K562 (cell line): Measurements from ENCODE around the gene CST6. TPM values are rescaled to one million over a fixed set of nuclear protein-coding genes. Genes with fewer than 3 reads are reported as not detected.

Experiments
- ATAC-seq: fragments of 200-7000 bp; cut with Tn5 transposase; 3 replicates; pipeline ENCODE4 v1.9.1; 2020; ENCODE audit warnings: moderate library complexity
- BruUV-seq: library from RNA; stranded (reverse); fragments of 400-500 nt; replicated peaks from 2 replicates; lab custom pipeline; 2021; lab: Mats Ljungman, UMichigan
- CTCF ChIA-PET: fragments of 300-600 bp; formaldehyde crosslinking; extraction: SDS; loops from one replicate; lab custom pipeline; 2021; ENCODE audit warnings: low intra/inter-chr PET ratio; lab: Yijun Ruan, JAX
- POLR2A ChIA-PET: fragments of 300-600, 350-650 bp; sonication (Branson Sonifier 250); formaldehyde crosslinking; extraction: SDS; loops from one replicate; lab custom pipeline; 2021; ENCODE audit warnings: antibody characterized with exemption, inconsistent platforms; lab: Yijun Ruan, JAX
- DNase-seq, 4 experiments: peaks; one replicate each; pipeline versions ENCODE4 v3.0.0 to v3.0.0-alpha.2; 2011 to 2018; ENCODE audit warnings: low spot score in 3 of 4, mixed read lengths in 3 of 4; ENCODE audit errors: extremely low read depth in 1 of 4
- FAIRE-seq: peaks from 2 replicates; lab custom pipeline; 2011; peaks lifted over from hg19 to GRCh38; lab: Jason Lieb, UNC
- H2AFZ ChIP-seq: 2 replicates; pipeline ENCODE4 v1.6.0; 2011; ENCODE audit warnings: low read depth, low read length, control low read depth, inconsistent platforms
- H3K27ac ChIP-seq: fragments of 200-600 bp; 3 replicates; pipeline ENCODE4 v1.8.0; 2011; ENCODE audit warnings: low read depth, mild to moderate bottlenecking, control low read depth, inconsistent platforms, low read length, moderate library complexity, mixed read lengths; ENCODE audit errors: extremely low read depth
- H3K27me3 ChIP-seq, 2 experiments: fragments of 300-600 bp in 1 of 2; 2 replicates in 1 of 2; 3 replicates in 1 of 2; pipeline versions ENCODE4 v1.6.0 to v1.8.0; 2011; ENCODE audit warnings: inconsistent platforms in 2 of 2, low read length in 2 of 2, mild to moderate bottlenecking in 1 of 2, mixed read lengths in 1 of 2, moderate library complexity in 1 of 2; ENCODE audit not compliant: control insufficient read depth in 2 of 2, insufficient read depth in 2 of 2
- H3K36me3 ChIP-seq: fragments of 300-600 bp; 3 replicates; pipeline ENCODE4 v1.8.0; 2011; ENCODE audit warnings: mild to moderate bottlenecking, low read length, inconsistent platforms; ENCODE audit not compliant: control insufficient read depth, insufficient read depth
- H3K4me1 ChIP-seq, 2 experiments: fragments of 200-600 bp in 1 of 2; replicated peaks in 1 of 2; 2 replicates in 1 of 2; 3 replicates in 1 of 2; pipeline versions ENCODE4 v1.5.1 to v1.8.0; 2011; ENCODE audit warnings: inconsistent platforms in 2 of 2, low read length in 2 of 2, mild to moderate bottlenecking in 1 of 2, mixed read lengths in 1 of 2, moderate library complexity in 1 of 2; ENCODE audit not compliant: control insufficient read depth in 2 of 2, insufficient read depth in 2 of 2
- H3K4me2 ChIP-seq: 2 replicates; pipeline ENCODE4 v1.6.1; 2011; ENCODE audit warnings: low read length, control low read depth, inconsistent platforms, mixed read lengths; ENCODE audit not compliant: insufficient read depth
- H3K4me3 ChIP-seq: fragments of 200-600 bp; sonication (generic), shearing (Covaris generic); 2 replicates; pipeline ENCODE4 v1.5.1; 2016; ENCODE audit warnings: control low read depth, inconsistent platforms
- H3K79me2 ChIP-seq: fragments of 200-600 bp; 3 replicates; pipeline ENCODE4 v1.8.0; 2011; ENCODE audit warnings: low read length, inconsistent platforms; ENCODE audit not compliant: control insufficient read depth, insufficient read depth
- H3K9ac ChIP-seq, 2 experiments: 2 replicates each; pipeline versions ENCODE4 v1.6.0 to v1.6.1; 2011; ENCODE audit warnings: low read depth in 2 of 2, low read length in 2 of 2, control low read depth in 1 of 2, inconsistent platforms in 1 of 2, mild to moderate bottlenecking in 1 of 2, mixed read lengths in 1 of 2; ENCODE audit not compliant: insufficient read depth in 1 of 2
- H3K9me1 ChIP-seq: one replicate; pipeline ENCODE4 v1.6.0; 2011; ENCODE audit warnings: inconsistent platforms, mild to moderate bottlenecking, low read length, moderate library complexity; ENCODE audit not compliant: control insufficient read depth, insufficient read depth
- H3K9me3 ChIP-seq: replicated peaks from 2 replicates; pipeline ENCODE4 v1.5.1; 2011; ENCODE audit warnings: low read depth, low read length, inconsistent platforms; ENCODE audit not compliant: control insufficient read depth, insufficient read depth
- H4K20me1 ChIP-seq: replicated peaks from 2 replicates; pipeline ENCODE4 v1.6.1; 2011; ENCODE audit warnings: low read length, inconsistent platforms, mixed read lengths; ENCODE audit not compliant: control insufficient read depth, insufficient read depth
- BDP1 ChIP-seq: IDR thresholded peaks from 3 replicates; pipeline ENCODE4 v1.6.1; 2011; ENCODE audit not compliant: insufficient read length, insufficient read depth
- KAT8 ChIP-seq: fragments of 450-650 bp; IDR thresholded peaks from 2 replicates; pipeline ENCODE4 v1.6.1; 2016; ENCODE audit warnings: low read depth, mild to moderate bottlenecking
- KDM2B ChIP-seq: fragments of 250-450 bp; sonication (Bioruptor Pico); IDR thresholded peaks from 2 replicates; pipeline ENCODE4 v1.8.0; 2021; ENCODE audit warnings: mild to moderate bottlenecking, moderate library complexity
- L3MBTL2 ChIP-seq: fragments of 450-650 bp; IDR thresholded peaks from 2 replicates; pipeline ENCODE4 v1.6.1; 2016; ENCODE audit warnings: mild to moderate bottlenecking, moderate library complexity
- MAZ ChIP-seq, 2 experiments: fragments of 450-650 bp in 1 of 2; sonication (generic) in 1 of 2; formaldehyde crosslinking; IDR thresholded peaks in 1 of 2; conservative IDR thresholded peaks in 1 of 2; 2 replicates each; pipeline versions ENCODE4 v1.4.0 to v1.5.0; 2020; ENCODE audit warnings: mild to moderate bottlenecking in 1 of 2, missing genetic modification reagents in 1 of 2
- NBN ChIP-seq: fragments of 450-650 bp; IDR thresholded peaks from 2 replicates; pipeline ENCODE4 v1.6.1; 2016; ENCODE audit warnings: low read depth, mild to moderate bottlenecking
- NEUROD1 ChIP-seq: fragments of 150-350 bp; IDR thresholded peaks from 2 replicates; pipeline ENCODE4 v1.6.1; 2014; ENCODE audit warnings: borderline replicate concordance, low read length, low read depth; ENCODE audit not compliant: partially characterized antibody
- NFE2 ChIP-seq: IDR thresholded peaks from 2 replicates; pipeline ENCODE4 v1.6.1; 2014; ENCODE audit warnings: antibody characterized with exemption, low read depth
- PCBP1 ChIP-seq: fragments of 200-400 bp; formaldehyde crosslinking; IDR thresholded peaks from 2 replicates; pipeline ENCODE4 v1.6.1; 2018; ENCODE audit warnings: mild to moderate bottlenecking, low read depth, low read length; ENCODE audit not compliant: poor library complexity, severe bottlenecking
- PTBP1 ChIP-seq: fragments of 200-400 bp; formaldehyde crosslinking; IDR thresholded peaks from 2 replicates; pipeline ENCODE4 v1.6.1; 2017; ENCODE audit warnings: low read depth, low read length
- SMARCA4 ChIP-seq: fragments of 450-650 bp; IDR thresholded peaks from 2 replicates; pipeline ENCODE4 v1.6.1; 2016
- SMARCE1 ChIP-seq: fragments of 450-650 bp; IDR thresholded peaks from 2 replicates; pipeline ENCODE4 v1.7.1; 2016; ENCODE audit warnings: mild to moderate bottlenecking
- SREBF2 ChIP-seq: sonication (generic); formaldehyde crosslinking; IDR thresholded peaks from 2 replicates; pipeline ENCODE4 v1.4.0; 2020; ENCODE audit warnings: mild to moderate bottlenecking, missing genetic modification reagents
- ZNF140 ChIP-seq: fragments of 250-450 bp; sonication (Bioruptor Pico); IDR thresholded peaks from 2 replicates; pipeline ENCODE4 v1.8.0; 2021; ENCODE audit warnings: moderate library complexity, mild to moderate bottlenecking, inconsistent platforms
- ZNF408 ChIP-seq: fragments of 250-450 bp; sonication (Bioruptor Pico); IDR thresholded peaks from 2 replicates; pipeline ENCODE4 v1.4.0; 2020; ENCODE audit warnings: low read depth, mild to moderate bottlenecking, moderate library complexity
- WGBS: fragments of 100-300 bp; shearing (Covaris generic); methylation state at CpG from one replicate; pipeline ENCODE4 v1.1.6; 2016; ENCODE audit warnings: low coverage, mixed read lengths; ENCODE audit not compliant: insufficient coverage; ENCODE audit errors: missing lambda C conversion rate; 5-methylcytosine and 5-hydroxymethylcytosine counted together
- in situ Hi-C: fragments of 300-500 bp; cut with MboI; formaldehyde crosslinking; loops from 4 replicates; pipeline ENCODE4 v1.15.0; 2018; ENCODE audit warnings: inconsistent platforms, mixed read lengths
- intact Hi-C: fragments of 100-400 bp; cut with micrococcal nuclease; formaldehyde crosslinking; loops from 2 replicates; pipeline ENCODE4 v1.14.2; 2022
- polyA plus RNA-seq, 8 experiments: library from polyadenylated mRNA; depleted of rRNA in 4 of 8; stranded (reverse) in 5 of 8; unstranded in 3 of 8; fragments of >200 nt; fragmentation: Nextera tagmentation in 2 of 8; fragmentation: Illumina TruSeq in 1 of 8; extraction: Ambion mirVana in 2 of 8; extraction: Trizol in 1 of 8; gene quantifications; 2 replicates each; pipeline versions ENCODE4 v1.2.1 to v1.2.3, GENCODE V29; 2011 to 2014; ENCODE audit warnings: inconsistent platforms in 1 of 8, missing spikeins in 1 of 8
- total RNA-seq, 7 experiments: library from RNA; depleted of rRNA in 6 of 7; stranded (reverse); fragments of >200 nt in 6 of 7; fragmentation: Illumina TruSeq in 2 of 7; extraction: Trizol in 2 of 7; gene quantifications; 2 replicates each; pipeline versions ENCODE4 v1.2.1 to v1.2.3, GENCODE V29; 2011 to 2021; ENCODE audit warnings: low replicate concordance in 1 of 7
- TF ChIP-seq, protein P1 (sequence below): fragments of 200-800 bp; sonication (Bioruptor generic); IDR thresholded peaks from 2 replicates; pipeline ENCODE4 v1.6.1; 2017; ENCODE audit warnings: missing genetic modification characterization, missing compliant biosample characterization
- TF ChIP-seq, protein P2 (sequence below): fragments of 450-650 bp; IDR thresholded peaks from 2 replicates; pipeline ENCODE4 v1.6.1; 2016; ENCODE audit warnings: borderline replicate concordance

Gene CST6
- total and polyA plus RNA-seq, 9 of the 15 experiments (the other 6 are each of a cell fraction or from before 2014, with no cell fraction given): not detected

DNA sequence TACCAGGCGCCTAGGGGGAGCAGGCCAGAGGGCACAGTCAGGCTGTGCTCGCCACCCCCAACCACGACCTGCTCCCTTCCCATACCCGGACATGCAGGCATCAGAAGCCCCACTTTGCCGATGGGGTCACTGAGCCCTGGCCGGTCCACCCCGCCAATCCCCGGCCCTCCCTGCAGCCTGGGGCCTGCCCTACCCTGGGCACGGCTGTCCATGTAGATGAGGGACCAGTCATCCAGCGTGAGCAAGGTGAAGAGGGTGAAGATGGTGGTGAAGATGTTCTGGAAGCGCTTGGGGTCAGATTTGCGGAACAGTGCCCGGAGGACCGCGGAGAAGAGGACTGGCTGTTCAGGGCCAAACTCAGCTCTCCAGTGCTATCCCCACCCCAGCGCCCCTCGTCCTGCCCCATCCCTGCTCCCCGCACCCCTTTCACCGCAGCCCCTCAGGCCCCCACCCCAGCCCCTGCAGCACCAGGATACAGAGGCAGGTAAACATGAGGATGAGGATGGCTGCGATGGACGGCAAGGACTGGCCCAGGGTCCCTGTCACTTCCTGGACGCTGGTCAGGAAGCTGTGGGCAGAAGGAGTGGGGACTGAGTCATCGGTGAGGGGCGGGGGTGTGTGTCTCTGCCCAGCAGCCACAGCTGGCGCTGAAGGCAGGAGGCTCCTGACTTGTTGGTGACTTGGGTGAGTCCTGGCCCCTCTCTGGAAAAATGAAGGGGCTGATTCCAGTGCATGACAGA, 9.0 kb downstream of the CST6 start (continued):
- TF ChIP-seq, protein P1, sequence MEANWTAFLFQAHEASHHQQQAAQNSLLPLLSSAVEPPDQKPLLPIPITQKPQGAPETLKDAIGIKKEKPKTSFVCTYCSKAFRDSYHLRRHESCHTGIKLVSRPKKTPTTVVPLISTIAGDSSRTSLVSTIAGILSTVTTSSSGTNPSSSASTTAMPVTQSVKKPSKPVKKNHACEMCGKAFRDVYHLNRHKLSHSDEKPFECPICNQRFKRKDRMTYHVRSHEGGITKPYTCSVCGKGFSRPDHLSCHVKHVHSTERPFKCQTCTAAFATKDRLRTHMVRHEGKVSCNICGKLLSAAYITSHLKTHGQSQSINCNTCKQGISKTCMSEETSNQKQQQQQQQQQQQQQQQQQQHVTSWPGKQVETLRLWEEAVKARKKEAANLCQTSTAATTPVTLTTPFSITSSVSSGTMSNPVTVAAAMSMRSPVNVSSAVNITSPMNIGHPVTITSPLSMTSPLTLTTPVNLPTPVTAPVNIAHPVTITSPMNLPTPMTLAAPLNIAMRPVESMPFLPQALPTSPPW (CRISPR knock-in tag): peak; percentile 89
- TF ChIP-seq NFE2 (peak; percentile 50; the same call in 1 of the 2 replicates), SMARCA4 (peak; percentile 59), ZNF408 (CRISPR knock-in tag) (no peak), ZNF140 (no peak)

DNA sequence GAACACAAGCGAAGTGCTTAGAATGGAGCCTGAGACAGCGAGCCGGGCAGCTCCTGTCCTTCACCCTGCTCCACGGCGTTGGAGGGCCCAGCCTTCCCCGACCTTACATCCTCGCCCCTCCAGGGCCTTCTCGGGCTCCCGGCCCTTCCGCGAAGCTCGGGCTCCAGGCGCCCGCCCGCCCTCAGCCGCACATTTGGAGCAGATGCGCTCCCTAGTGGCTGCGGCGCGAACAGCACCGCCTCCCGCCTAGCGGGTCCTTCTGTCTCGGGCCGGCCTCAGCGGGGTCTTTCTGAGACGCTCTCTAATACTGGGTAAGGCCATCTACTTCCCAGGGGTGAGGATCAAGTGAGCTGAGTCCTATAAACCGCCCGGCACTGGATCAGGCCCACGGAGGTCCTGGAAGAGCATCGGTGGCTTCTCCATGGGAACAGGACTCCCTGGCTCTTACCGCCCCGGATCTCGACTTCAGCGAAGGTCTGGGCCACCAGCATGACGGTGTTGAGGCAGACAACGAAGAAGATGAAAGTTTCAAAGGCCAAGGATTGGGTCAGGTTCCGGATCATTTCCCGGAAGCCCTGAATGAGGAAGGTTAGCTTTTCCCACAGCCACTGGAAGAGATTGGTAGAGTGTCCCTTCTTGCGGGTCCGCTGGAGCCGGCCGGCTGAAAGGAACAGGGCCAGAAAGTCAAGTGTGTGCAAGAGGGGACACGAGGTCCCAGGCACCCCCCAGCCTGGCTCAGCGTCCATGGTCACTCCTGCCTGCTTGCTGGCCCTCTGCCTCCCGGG, 10.8 kb downstream of the CST6 start:
- Histone ChIP-seq H3K36me3 (no peaks in the 10 kb centered on the region), H3K9me3 (no peaks in the 10 kb centered on the region), H2AFZ (peak overlapping the region; percentile 97), H3K9ac (peak overlapping the region; percentile 53 to 80), H3K79me2 (no peaks in the 10 kb centered on the region), H3K4me3 (peak overlapping the region; percentile 26; the same call in 1 of the 2 replicates), H4K20me1 (no peaks in the 10 kb centered on the region), H3K27ac (no peak overlapping the region; the same call in 2 of the 3 replicates), H3K4me1 (peaks cover 13 to 53% of the 10 kb centered on the region in 2 experiments), H3K4me2 (peak overlapping the region; percentile 83), H3K9me1 (peaks cover 5% of the 10 kb centered on the region), H3K27me3 (no peaks in the 10 kb centered on the region)
- in situ Hi-C loops: no loop called here
- intact Hi-C loops: loop anchor here (1.0 kb wide), 1 partner anchor 33 kb away; no protein-coding TSS in a partner anchor
- DNase-seq: peak; percentile 87 to 90 (median 90)
- 7% methylated on average over 30 of the region's 46 CpGs for whole genome bisulfite sequencing
- CTCF ChIA-PET: interaction anchor here (0.5 to 1.3 kb wide), 4 partner anchors 33 to 608 kb away, joined by 4 to 6 read pairs (median 4); no protein-coding TSS in a partner anchor
- peak; percentile 94 for ATAC-seq
- POLR2A ChIA-PET: interaction anchor here (0.6 to 1.6 kb wide), 14 partner anchors 10 to 521 kb away, joined by 3 to 13 read pairs (median 3); partner anchors contain the start of genes BANF1, CCDC85B, CST6 and FOSL1
- no TSS peak for BruUV-seq
- FAIRE-seq: peak; percentile 82
- TF ChIP-seq KAT8: no peak
- no peak for TF ChIP-seq PTBP1
- no peak for TF ChIP-seq SREBF2 (CRISPR knock-in tag)
- 0 out of 2 replicates have a peak, but pooled peaks have one; percentile 1 for TF ChIP-seq KDM2B (CRISPR knock-in tag)
- TF ChIP-seq SMARCE1: no peak
- TF ChIP-seq L3MBTL2: peak; percentile 78
- no peak for TF ChIP-seq BDP1
- TF ChIP-seq NBN: no peak
- TF ChIP-seq, protein P2, sequence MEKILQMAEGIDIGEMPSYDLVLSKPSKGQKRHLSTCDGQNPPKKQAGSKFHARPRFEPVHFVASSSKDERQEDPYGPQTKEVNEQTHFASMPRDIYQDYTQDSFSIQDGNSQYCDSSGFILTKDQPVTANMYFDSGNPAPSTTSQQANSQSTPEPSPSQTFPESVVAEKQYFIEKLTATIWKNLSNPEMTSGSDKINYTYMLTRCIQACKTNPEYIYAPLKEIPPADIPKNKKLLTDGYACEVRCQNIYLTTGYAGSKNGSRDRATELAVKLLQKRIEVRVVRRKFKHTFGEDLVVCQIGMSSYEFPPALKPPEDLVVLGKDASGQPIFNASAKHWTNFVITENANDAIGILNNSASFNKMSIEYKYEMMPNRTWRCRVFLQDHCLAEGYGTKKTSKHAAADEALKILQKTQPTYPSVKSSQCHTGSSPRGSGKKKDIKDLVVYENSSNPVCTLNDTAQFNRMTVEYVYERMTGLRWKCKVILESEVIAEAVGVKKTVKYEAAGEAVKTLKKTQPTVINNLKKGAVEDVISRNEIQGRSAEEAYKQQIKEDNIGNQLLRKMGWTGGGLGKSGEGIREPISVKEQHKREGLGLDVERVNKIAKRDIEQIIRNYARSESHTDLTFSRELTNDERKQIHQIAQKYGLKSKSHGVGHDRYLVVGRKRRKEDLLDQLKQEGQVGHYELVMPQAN: no peak
- TF ChIP-seq PCBP1: no peak
- TF ChIP-seq MAZ (CRISPR knock-in tag; conservative IDR thresholded peaks at IDR 0.05 in 1 of 2, IDR thresholded peaks at IDR 0.05 in 1 of 2): peak; percentile 63 to 79
- TF ChIP-seq NEUROD1: peak; percentile 21
